Nephron (organoid): ENCODE data around the gene BEND6.

Experiments used
- H3K27ac Mint-ChIP-seq, 3 experiments: 2 replicates each; pipeline ENCODE4 v1.8.0; 2020; ENCODE audit warnings: mixed read lengths in 3 of 3, mild to moderate bottlenecking in 2 of 3, moderate library complexity in 1 of 3
- H3K27me3 Mint-ChIP-seq: 2 replicates; pipeline ENCODE4 v1.8.0; 2021; ENCODE audit warnings: low read depth, mild to moderate bottlenecking, moderate library complexity, mixed read lengths
- H3K36me3 Mint-ChIP-seq: 2 replicates; pipeline ENCODE4 v1.8.0; 2020; ENCODE audit warnings: low read depth, mixed read lengths
- H3K4me1 Mint-ChIP-seq: 2 replicates; pipeline ENCODE4 v1.8.0; 2020; ENCODE audit warnings: mixed read lengths
- H3K4me3 Mint-ChIP-seq, 3 experiments: 2 replicates each; pipeline ENCODE4 v1.8.0; 2020; ENCODE audit warnings: mild to moderate bottlenecking in 3 of 3, mixed read lengths in 3 of 3, moderate library complexity in 2 of 3
- H3K9me3 Mint-ChIP-seq: 2 replicates; pipeline ENCODE4 v1.8.0; 2020; ENCODE audit warnings: mixed read lengths
- CTCF ChIP-seq, 3 experiments: fragments of 200-600 bp; sonication (generic); IDR thresholded peaks; one replicate each; pipeline ENCODE4 v1.5.0; 2021; ENCODE audit warnings: antibody characterized with exemption in 3 of 3; ENCODE audit not compliant: unreplicated experiment in 3 of 3

Gene BEND6

GRCh38 chr6:56934876-56935275 is 20.0 kb upstream of the BEND6 start:
- peaks cover 3% of the 10 kb centered on the region for H3K27me3 Mint-ChIP-seq
- peaks cover 4% of the 10 kb centered on the region for H3K9me3 Mint-ChIP-seq
- TF ChIP-seq CTCF (IDR thresholded peaks at IDR 0.05; ENCODE audit: unreplicated experiment in 3 of 3), result no peak
- H3K36me3 Mint-ChIP-seq, result no peaks in the 10 kb centered on the region
- H3K4me1 Mint-ChIP-seq, result no peaks in the 10 kb centered on the region
- no peak overlapping the region for H3K27ac Mint-ChIP-seq
- no peak overlapping the region for H3K4me3 Mint-ChIP-seq

- H3K27ac Mint-ChIP-seq, result no peak overlapping the region
- no peaks in the 10 kb centered on the region for H3K27me3 Mint-ChIP-seq
- TF ChIP-seq CTCF (IDR thresholded peaks at IDR 0.05; ENCODE audit: unreplicated experiment in 3 of 3), result no peak
- no peak overlapping the region for H3K4me3 Mint-ChIP-seq
- H3K4me1 Mint-ChIP-seq, result no peaks in the 10 kb centered on the region
- no peaks in the 10 kb centered on the region for H3K36me3 Mint-ChIP-seq
- peaks cover 9% of the 10 kb centered on the region for H3K9me3 Mint-ChIP-seq
These were observed 18.4 kb upstream of the BEND6 start for GRCh38 chr6:56936466-56936865.

DNA sequence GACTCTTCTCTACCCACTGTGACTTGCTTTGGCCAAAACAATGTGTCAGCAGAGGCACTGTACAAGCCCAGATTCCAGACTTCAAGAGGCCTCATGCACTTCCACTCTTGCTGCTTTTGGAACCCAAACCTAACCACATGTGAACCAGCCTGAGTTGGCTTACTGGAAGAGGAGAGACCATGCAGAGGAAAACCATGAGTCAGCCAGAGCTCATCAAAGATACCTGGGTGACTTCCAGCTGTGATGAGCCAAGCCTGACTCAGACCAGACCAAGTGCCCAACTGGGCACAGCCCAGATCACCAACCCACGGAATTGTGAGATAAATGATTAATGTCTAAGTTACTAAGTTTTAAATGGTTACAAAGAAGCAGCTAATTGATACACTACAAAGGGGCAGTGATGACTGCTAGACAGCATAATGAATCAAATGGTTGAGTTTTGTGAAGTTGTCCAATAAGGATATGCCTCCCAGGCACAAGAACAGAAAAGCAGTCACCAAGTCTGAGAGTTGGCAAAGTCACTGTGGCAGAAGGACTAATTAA is 16.2 kb upstream of the BEND6 start:
- no peak overlapping the region for H3K27ac Mint-ChIP-seq
- H3K4me3 Mint-ChIP-seq, result no peak overlapping the region
- peaks cover 18% of the 10 kb centered on the region for H3K9me3 Mint-ChIP-seq
- TF ChIP-seq CTCF (IDR thresholded peaks at IDR 0.05; ENCODE audit: unreplicated experiment in 3 of 3), result no peak
- H3K4me1 Mint-ChIP-seq, result no peaks in the 10 kb centered on the region
- peaks cover 3% of the 10 kb centered on the region for H3K36me3 Mint-ChIP-seq
- H3K27me3 Mint-ChIP-seq, result no peaks in the 10 kb centered on the region

DNA sequence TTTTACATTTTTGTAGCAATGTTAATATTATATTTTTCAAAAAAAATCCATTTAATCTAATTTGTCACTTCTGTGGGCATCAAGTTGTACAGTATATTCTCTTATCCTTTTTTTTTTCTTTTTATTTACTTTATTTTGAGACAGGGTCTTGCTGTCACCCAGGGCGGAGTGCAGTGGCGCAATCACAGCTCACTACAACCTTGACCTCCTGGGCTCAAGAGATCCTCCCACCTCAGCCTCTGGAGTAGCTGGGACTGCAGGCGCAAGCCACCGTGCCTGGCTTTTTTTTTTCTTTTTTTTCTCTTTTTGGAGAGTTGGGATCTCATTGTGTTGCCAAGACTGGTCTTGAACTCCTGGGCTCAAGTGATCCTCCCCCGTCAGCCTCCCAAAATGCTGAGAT is 14.4 kb upstream of the BEND6 start:
- no peak for TF ChIP-seq CTCF (IDR thresholded peaks at IDR 0.05; ENCODE audit: unreplicated experiment in 3 of 3)

GRCh38 chr6:56940977-56941376 is 13.9 kb upstream of the BEND6 start:
- no peak overlapping the region for H3K4me3 Mint-ChIP-seq
- TF ChIP-seq CTCF (IDR thresholded peaks at IDR 0.05; ENCODE audit: unreplicated experiment in 3 of 3), result no peak
- peaks cover 3% of the 10 kb centered on the region for H3K36me3 Mint-ChIP-seq
- H3K27ac Mint-ChIP-seq, result no peak overlapping the region
- no peaks in the 10 kb centered on the region for H3K27me3 Mint-ChIP-seq
- peaks cover 18% of the 10 kb centered on the region for H3K9me3 Mint-ChIP-seq
- H3K4me1 Mint-ChIP-seq, result no peaks in the 10 kb centered on the region

More for the DNA sequence above, 14.4 kb upstream of the BEND6 start:
- no peaks in the 10 kb centered on the region for H3K27me3 Mint-ChIP-seq
- H3K36me3 Mint-ChIP-seq, result peaks cover 3% of the 10 kb centered on the region
- no peaks in the 10 kb centered on the region for H3K4me1 Mint-ChIP-seq
- peaks cover 18% of the 10 kb centered on the region for H3K9me3 Mint-ChIP-seq
- H3K4me3 Mint-ChIP-seq, result no peak overlapping the region
- H3K27ac Mint-ChIP-seq, result no peak overlapping the region

DNA sequence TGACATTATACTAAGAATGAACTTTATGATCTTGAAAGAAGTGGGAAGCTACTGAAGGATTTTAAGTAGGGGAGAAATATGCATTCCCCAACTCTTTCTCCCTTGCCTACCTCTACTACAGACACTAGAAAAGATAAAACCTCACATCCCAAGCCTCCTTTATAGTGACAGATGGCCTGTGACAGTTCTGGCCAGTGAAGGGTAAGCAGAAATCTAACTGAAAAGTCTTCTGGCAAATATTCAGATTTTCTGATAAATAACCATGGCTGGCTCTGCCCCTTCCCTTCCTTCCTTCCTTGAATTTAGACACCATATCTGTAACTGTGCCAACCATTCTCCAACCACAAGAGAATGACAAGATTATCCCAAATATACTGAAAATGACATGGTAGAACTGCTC is 10.2 kb upstream of the BEND6 start:
- H3K9me3 Mint-ChIP-seq, result peaks cover 13% of the 10 kb centered on the region
- H3K4me1 Mint-ChIP-seq, result no peaks in the 10 kb centered on the region
- no peaks in the 10 kb centered on the region for H3K27me3 Mint-ChIP-seq
- no peak overlapping the region for H3K27ac Mint-ChIP-seq
- TF ChIP-seq CTCF (IDR thresholded peaks at IDR 0.05; ENCODE audit: unreplicated experiment in 3 of 3), result no peak
- no peak overlapping the region for H3K4me3 Mint-ChIP-seq
- H3K36me3 Mint-ChIP-seq, result peaks cover 3% of the 10 kb centered on the region
